Endothelial cell of umbilical vein (primary cell): ENCODE results near the gene IL6ST. TPM values are rescaled to one million over a fixed set of nuclear protein-coding genes. Genes with fewer than 3 reads are reported as not detected.

Experiments used
- BruUV-seq: library from RNA; stranded (reverse); fragments of 400-500 nt; replicated peaks from 2 replicates; lab custom pipeline; 2021; lab: Mats Ljungman, UMichigan
- CTCF ChIA-PET: fragments of 300-600, 350-600 bp; sonication (Branson Sonifier 250); formaldehyde crosslinking; loops from one replicate; lab custom pipeline; 2021; ENCODE audit warnings: antibody characterized with exemption, inconsistent platforms; lab: Charles Lee
- POLR2A ChIA-PET: fragments of 300-600, 350-600 bp; sonication (Branson Sonifier 250); formaldehyde crosslinking; loops from one replicate; lab custom pipeline; 2021; ENCODE audit warnings: antibody characterized with exemption, inconsistent platforms; lab: Charles Lee
- DNase-seq: peaks from one replicate; pipeline ENCODE4 v3.0.0-alpha.2; 2011; ENCODE audit warnings: low read depth, low spot score
- FAIRE-seq: peaks from 2 replicates; lab custom pipeline; 2011; peaks lifted over from hg19 to GRCh38; lab: Jason Lieb, UNC
- H2AFZ ChIP-seq: 2 replicates; pipeline ENCODE4 v1.6.0; 2012; ENCODE audit warnings: low read depth, low read length, control low read depth, inconsistent platforms
- H3K27ac ChIP-seq: 2 replicates; pipeline ENCODE4 v1.5.1; 2011; ENCODE audit warnings: low read depth, mild to moderate bottlenecking, control low read depth, low read length, moderate library complexity; ENCODE audit not compliant: insufficient read depth
- H3K27me3 ChIP-seq, 2 experiments: 2 replicates each; pipeline versions ENCODE4 v1.6.0 to v1.6.1; 2011; ENCODE audit warnings: low read length in 2 of 2, mixed read lengths in 1 of 2; ENCODE audit not compliant: control insufficient read depth in 2 of 2, insufficient read depth in 2 of 2
- H3K36me3 ChIP-seq, 2 experiments: 2 replicates in 1 of 2; 3 replicates in 1 of 2; pipeline ENCODE4 v1.5.1; 2011; ENCODE audit warnings: low read length in 2 of 2, mild to moderate bottlenecking in 1 of 2, moderate library complexity in 1 of 2; ENCODE audit not compliant: control insufficient read depth in 2 of 2, insufficient read depth in 2 of 2; ENCODE audit errors: extremely low read depth in 1 of 2
- H3K4me1 ChIP-seq: 3 replicates; pipeline ENCODE4 v1.5.1; 2011; ENCODE audit warnings: mild to moderate bottlenecking, low read length; ENCODE audit not compliant: control insufficient read depth, insufficient read depth; ENCODE audit errors: extremely low read depth
- H3K4me2 ChIP-seq: 2 replicates; pipeline ENCODE4 v1.6.1; 2011; ENCODE audit warnings: low read length, control low read depth, mixed read lengths; ENCODE audit not compliant: insufficient read depth
- H3K4me3 ChIP-seq, 3 experiments: fragments of 200-600 bp in 1 of 3; sonication (generic), shearing (Covaris generic) in 1 of 3; replicated peaks in 1 of 3; 2 replicates each; pipeline ENCODE4 v1.5.1; 2011 to 2016; ENCODE audit warnings: control low read depth in 3 of 3, low read length in 3 of 3, mild to moderate bottlenecking in 2 of 3, inconsistent platforms in 1 of 3, low read depth in 1 of 3, moderate library complexity in 1 of 3; ENCODE audit not compliant: insufficient read depth in 1 of 3
- H3K79me2 ChIP-seq: 2 replicates; pipeline ENCODE4 v1.6.0; 2012; ENCODE audit warnings: low read length, inconsistent platforms; ENCODE audit not compliant: control insufficient read depth, insufficient read depth
- H3K9ac ChIP-seq: replicated peaks from 2 replicates; pipeline ENCODE3; 2011; ENCODE audit warnings: low read length, control low read depth; ENCODE audit not compliant: insufficient read depth; ENCODE audit errors: extremely low read depth
- H3K9me1 ChIP-seq: replicated peaks from 3 replicates; pipeline ENCODE4 v1.6.0; 2011; ENCODE audit warnings: mild to moderate bottlenecking, low read length; ENCODE audit not compliant: control insufficient read depth, insufficient read depth; ENCODE audit errors: extremely low read depth
- H3K9me3 ChIP-seq: replicated peaks from 2 replicates; pipeline ENCODE4 v1.5.1; 2012; ENCODE audit warnings: low read length, inconsistent platforms; ENCODE audit not compliant: control insufficient read depth, insufficient read depth
- H4K20me1 ChIP-seq: replicated peaks from 2 replicates; pipeline ENCODE3; 2011; ENCODE audit warnings: mild to moderate bottlenecking, low read length; ENCODE audit not compliant: control insufficient read depth, insufficient read depth; ENCODE audit errors: extremely low read depth
- EZH2 ChIP-seq: IDR thresholded peaks from 2 replicates; pipeline ENCODE4 v1.6.1; 2012; ENCODE audit warnings: borderline replicate concordance, low read depth, mild to moderate bottlenecking, moderate library complexity, low read length, inconsistent platforms; ENCODE audit not compliant: severe bottlenecking
- FOS ChIP-seq: IDR thresholded peaks from 2 replicates; pipeline ENCODE4 v1.6.1; 2011; ENCODE audit warnings: mild to moderate bottlenecking, low read length, moderate library complexity, borderline replicate concordance; ENCODE audit not compliant: insufficient read depth
- GATA2 ChIP-seq: IDR thresholded peaks from 2 replicates; pipeline ENCODE4 v1.7.0; 2011; ENCODE audit warnings: low read depth, mild to moderate bottlenecking, moderate library complexity, mixed read lengths, low read length; ENCODE audit not compliant: insufficient read length, insufficient read depth
- JUN ChIP-seq: IDR thresholded peaks from 2 replicates; pipeline ENCODE4 v1.6.1; 2011; ENCODE audit warnings: borderline replicate concordance, low read depth; ENCODE audit not compliant: insufficient read length, insufficient read depth
- MYC ChIP-seq: IDR thresholded peaks from one replicate; pipeline ENCODE4 v1.6.1; 2011; ENCODE audit warnings: mild to moderate bottlenecking, low read depth, low read length
- POLR2A ChIP-seq: IDR thresholded peaks from 2 replicates; pipeline ENCODE4 v1.6.1; 2012; ENCODE audit warnings: low read depth, mild to moderate bottlenecking, control low read depth, low read length
- POLR2AphosphoS5 ChIP-seq: IDR thresholded peaks from 2 replicates; pipeline ENCODE4 v1.6.1; 2012; ENCODE audit warnings: low read depth, mild to moderate bottlenecking, control low read depth, low read length, moderate library complexity; ENCODE audit not compliant: insufficient read depth
- dilution Hi-C: fragments of 300-500 bp; cut with MboI; formaldehyde crosslinking; loops from one replicate; pipeline ENCODE4 v1.15.0; 2019; ENCODE audit warnings: low sequenced_read_pairs; ENCODE audit not compliant: extremely low pct_ligation_motif_present
- intact Hi-C: fragments of 100-400 bp; cut with micrococcal nuclease; formaldehyde crosslinking; loops from one replicate; pipeline ENCODE4 v1.10.0; 2022
- polyA plus RNA-seq, 4 experiments: library from polyadenylated mRNA; depleted of rRNA in 3 of 4; stranded (reverse) in 3 of 4; unstranded in 1 of 4; fragments of >200 nt; gene quantifications; 2 replicates each; pipeline versions ENCODE4 v1.2.1 to v1.2.3, GENCODE V29; 2011 to 2012; ENCODE audit warnings: missing spikeins in 1 of 4
- total RNA-seq: library from RNA; stranded (reverse); gene quantifications from 2 replicates; pipeline ENCODE4 v1.2.3, GENCODE V29; 2021
- TF ChIP-seq, protein P1 (sequence below): IDR thresholded peaks from 2 replicates; pipeline ENCODE4 v1.6.1; 2011; ENCODE audit not compliant: insufficient read depth, insufficient read length
- TF ChIP-seq, protein P2 (sequence below), 2 donors: IDR thresholded peaks; 1 replicate in 1 of 2; 2 replicates in 1 of 2; pipeline ENCODE4 v1.5.1; 2011; ENCODE audit warnings: low read length in 2 of 2, mild to moderate bottlenecking in 2 of 2, moderate library complexity in 2 of 2, control low read depth in 1 of 2, inconsistent platforms in 1 of 2, low read depth in 1 of 2; ENCODE audit not compliant: insufficient read depth in 1 of 2; ENCODE audit errors: extremely low read depth in 1 of 2

Gene IL6ST
- total and polyA plus RNA-seq, 2 donors (not counting 3 experiments of a cell fraction or from before 2014, with no cell fraction given) = 135 to 345 TPM

DNA sequence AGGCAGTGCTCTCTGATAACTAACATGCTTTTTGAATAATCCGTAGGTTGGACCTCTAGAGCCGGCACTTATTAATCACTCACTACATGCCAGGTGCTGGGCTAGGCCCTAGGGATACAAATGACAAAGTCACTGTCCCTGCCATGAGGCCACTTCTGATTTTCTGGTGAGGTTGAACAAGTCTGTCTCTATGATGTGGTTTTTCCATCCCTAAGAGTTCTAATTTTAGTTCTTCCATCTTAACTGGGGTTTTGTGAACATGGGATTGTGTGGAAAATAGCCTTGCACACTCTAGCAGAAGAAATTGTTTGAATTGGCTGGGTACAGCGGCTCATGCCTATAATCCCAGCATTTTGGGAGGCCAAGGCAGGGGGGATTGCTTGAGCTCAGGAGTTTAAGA lies 79.0 kb downstream of the IL6ST start:
- H3K4me1 ChIP-seq = no peaks in the 10 kb centered on the region
- H4K20me1 ChIP-seq = no peaks in the 10 kb centered on the region
- POLR2A ChIA-PET = no interaction called here
- no peaks in the 10 kb centered on the region for H3K36me3 ChIP-seq
- H3K9ac ChIP-seq = no peak overlapping the region
- H3K4me2 ChIP-seq = no peak overlapping the region
- H2AFZ ChIP-seq = no peak overlapping the region
- H3K9me1 ChIP-seq = no peaks in the 10 kb centered on the region
- intact Hi-C loops (no loop called here), dilution Hi-C loops (no loop called here)
- no peak overlapping the region for H3K4me3 ChIP-seq
- no peaks in the 10 kb centered on the region for H3K27me3 ChIP-seq
- no peaks in the 10 kb centered on the region for H3K79me2 ChIP-seq
- DNase-seq (no peak), FAIRE-seq (no peak)
- no peak for TF ChIP-seq POLR2AphosphoS5
- TF ChIP-seq GATA2 = no peak
- TF ChIP-seq, protein P1, sequence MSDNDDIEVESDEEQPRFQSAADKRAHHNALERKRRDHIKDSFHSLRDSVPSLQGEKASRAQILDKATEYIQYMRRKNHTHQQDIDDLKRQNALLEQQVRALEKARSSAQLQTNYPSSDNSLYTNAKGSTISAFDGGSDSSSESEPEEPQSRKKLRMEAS = no peak
- no peak for TF ChIP-seq EZH2
- no peak for TF ChIP-seq POLR2A
- no peak for TF ChIP-seq FOS
- no peak for TF ChIP-seq JUN
- no peak for TF ChIP-seq MYC
- TF ChIP-seq, protein P2, sequence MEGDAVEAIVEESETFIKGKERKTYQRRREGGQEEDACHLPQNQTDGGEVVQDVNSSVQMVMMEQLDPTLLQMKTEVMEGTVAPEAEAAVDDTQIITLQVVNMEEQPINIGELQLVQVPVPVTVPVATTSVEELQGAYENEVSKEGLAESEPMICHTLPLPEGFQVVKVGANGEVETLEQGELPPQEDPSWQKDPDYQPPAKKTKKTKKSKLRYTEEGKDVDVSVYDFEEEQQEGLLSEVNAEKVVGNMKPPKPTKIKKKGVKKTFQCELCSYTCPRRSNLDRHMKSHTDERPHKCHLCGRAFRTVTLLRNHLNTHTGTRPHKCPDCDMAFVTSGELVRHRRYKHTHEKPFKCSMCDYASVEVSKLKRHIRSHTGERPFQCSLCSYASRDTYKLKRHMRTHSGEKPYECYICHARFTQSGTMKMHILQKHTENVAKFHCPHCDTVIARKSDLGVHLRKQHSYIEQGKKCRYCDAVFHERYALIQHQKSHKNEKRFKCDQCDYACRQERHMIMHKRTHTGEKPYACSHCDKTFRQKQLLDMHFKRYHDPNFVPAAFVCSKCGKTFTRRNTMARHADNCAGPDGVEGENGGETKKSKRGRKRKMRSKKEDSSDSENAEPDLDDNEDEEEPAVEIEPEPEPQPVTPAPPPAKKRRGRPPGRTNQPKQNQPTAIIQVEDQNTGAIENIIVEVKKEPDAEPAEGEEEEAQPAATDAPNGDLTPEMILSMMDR (IDR thresholded peaks at IDR 0.05; ENCODE audit: extremely low read depth in 1 of 2, insufficient read depth in 1 of 2, low read depth in 1 of 2, low read length in 2 of 2) = no peak
- no peak overlapping the region for H3K27ac ChIP-seq
- CTCF ChIA-PET = interaction anchor here (1.3 kb wide), 1 partner anchor 224 kb away, joined by 3 read pairs; no protein-coding TSS in a partner anchor
- no TSS peak for BruUV-seq
- H3K9me3 ChIP-seq = no peaks in the 10 kb centered on the region
